ENCODE results near the gene TFEC. TPM values are rescaled to one million over a fixed set of nuclear protein-coding genes. Genes with fewer than 3 reads are reported as not detected.

Gene TFEC
- total RNA-seq, 4 donors from 2014 or later = 9.2 to 77.7 (median 18.8) TPM

DNA sequence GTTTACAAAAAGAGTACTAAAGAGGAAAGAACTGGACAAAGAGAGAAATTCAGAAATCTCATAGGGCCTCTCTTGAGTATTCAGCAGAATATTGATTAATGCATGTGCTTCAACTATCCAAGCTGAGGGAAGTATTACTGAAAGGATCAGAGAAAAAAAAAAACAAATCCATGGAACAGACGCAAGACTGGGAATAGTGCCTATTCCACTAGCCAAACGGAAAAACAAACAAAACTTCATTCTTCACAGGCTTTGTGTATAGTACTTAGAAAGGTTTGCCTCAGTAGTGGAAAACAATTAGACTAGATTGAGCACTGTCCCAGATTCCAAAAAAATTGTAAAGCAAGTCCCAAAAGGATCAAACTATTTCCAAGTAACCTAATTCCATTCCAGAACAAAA, 106.2 kb downstream of the TFEC start:
- TF ChIP-seq, protein P1, sequence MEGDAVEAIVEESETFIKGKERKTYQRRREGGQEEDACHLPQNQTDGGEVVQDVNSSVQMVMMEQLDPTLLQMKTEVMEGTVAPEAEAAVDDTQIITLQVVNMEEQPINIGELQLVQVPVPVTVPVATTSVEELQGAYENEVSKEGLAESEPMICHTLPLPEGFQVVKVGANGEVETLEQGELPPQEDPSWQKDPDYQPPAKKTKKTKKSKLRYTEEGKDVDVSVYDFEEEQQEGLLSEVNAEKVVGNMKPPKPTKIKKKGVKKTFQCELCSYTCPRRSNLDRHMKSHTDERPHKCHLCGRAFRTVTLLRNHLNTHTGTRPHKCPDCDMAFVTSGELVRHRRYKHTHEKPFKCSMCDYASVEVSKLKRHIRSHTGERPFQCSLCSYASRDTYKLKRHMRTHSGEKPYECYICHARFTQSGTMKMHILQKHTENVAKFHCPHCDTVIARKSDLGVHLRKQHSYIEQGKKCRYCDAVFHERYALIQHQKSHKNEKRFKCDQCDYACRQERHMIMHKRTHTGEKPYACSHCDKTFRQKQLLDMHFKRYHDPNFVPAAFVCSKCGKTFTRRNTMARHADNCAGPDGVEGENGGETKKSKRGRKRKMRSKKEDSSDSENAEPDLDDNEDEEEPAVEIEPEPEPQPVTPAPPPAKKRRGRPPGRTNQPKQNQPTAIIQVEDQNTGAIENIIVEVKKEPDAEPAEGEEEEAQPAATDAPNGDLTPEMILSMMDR (IDR thresholded peaks at IDR 0.05; ENCODE audit: low read depth) = no peak

DNA sequence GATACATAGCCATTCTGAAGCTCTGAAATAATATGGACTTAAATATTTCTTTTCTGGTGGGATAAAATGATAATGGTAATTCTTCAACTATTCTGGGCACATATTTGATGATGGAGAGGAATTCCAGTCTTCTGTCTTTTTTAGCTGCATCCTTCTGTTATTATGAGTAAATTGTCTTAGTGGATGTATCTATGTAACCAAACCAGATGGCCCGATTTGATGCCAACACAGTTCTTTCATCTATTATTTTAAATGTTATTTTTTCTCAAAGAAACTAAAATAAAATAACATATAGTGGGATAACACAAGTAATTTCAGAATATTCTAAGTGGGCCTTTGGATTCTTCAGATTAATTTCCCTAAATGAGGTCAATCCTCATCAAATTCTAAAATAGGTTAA, 110.2 kb downstream of the TFEC start:
- TF ChIP-seq, protein P1 (IDR thresholded peaks at IDR 0.05; ENCODE audit: low read depth) = no peak

DNA sequence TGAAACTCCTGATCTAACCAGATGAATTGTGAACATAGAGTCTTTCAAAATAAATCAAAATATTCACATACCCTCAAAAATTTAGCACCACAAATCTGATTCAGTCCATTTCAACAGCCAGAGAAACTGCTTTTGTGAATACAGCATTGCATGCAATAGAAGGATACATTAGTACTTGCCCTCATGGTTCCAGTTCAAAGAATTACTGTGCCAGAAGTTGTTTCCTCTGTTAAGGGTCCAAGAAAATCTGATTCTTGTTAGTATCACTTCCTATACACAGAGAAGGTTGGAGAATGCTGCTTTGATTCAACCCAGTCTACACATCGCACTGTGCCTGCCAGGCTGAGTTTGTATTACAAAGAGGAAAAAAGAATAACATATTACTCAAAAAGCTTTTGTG, 115.6 kb downstream of the TFEC start:
- TF ChIP-seq, protein P1 (IDR thresholded peaks at IDR 0.05; ENCODE audit: low read depth) = no peak

DNA sequence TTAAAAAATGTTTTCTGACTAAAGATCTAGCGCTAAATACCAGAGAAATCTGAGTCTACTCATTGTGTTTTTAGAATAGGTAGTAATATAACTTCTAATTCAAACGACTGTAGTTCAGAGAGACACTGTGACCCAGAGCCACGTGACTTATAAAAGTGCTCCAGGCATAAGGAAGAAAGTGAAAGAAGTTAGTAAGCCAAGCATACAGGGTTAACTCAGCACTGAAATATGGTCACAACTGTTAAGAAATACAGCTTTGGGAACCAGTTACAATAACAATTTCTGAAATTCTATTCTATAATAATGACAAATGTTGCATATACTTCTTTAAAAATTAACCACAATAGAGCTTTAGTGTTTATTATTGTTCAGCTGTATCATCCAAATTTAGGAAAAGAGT, 119.1 kb downstream of the TFEC start:
- TF ChIP-seq, protein P1 (IDR thresholded peaks at IDR 0.05; ENCODE audit: low read depth) = no peak

DNA sequence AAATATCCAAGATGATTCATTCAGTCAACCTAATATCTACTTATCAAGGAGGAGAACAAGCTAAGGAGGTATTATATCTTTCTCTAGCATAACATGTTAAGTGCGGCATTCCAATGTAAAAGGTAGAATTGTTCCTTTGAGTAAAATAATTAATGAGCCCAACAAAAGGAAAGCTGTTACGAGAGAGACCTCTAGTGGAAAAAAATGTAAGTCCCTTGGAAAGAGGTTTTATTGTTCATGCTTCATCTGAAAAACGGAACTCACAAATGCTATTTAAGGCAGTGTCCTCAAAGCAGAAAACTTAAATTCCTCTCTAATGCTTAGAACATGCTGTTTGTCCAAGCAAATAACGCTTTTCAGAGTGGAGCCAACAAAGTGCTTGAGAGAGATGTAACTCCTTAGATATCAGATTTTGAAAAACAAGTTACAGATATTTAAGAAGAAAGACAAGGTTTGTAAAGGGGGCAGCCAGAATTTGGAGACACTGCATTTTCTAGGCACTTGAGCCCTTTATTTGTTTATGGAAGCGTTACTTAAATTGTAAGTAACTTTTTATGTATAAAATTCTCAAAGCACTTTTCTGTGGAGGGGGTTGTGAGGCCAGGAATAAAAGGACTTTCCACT, 119.9 kb downstream of the TFEC start:
- TF ChIP-seq, protein P1 (IDR thresholded peaks at IDR 0.05; ENCODE audit: low read depth) = no peak

DNA sequence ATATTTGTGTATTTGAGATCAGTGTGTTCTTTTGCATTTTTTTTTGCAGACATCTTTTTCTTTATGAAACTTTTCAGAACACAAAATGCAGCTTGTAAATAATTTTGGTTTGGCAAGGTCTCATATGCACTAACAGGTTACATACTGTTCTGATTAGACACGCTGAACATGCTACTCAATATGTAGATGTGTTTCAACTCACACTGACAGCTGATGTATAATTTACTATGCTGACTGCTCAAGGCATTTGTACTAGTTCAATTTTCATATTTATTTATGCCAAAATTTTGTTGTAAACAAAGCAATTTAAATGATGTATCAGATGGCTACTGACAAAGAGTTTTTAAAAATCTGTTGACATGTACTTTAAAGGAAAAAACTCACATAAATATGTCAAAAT, 123.8 kb downstream of the TFEC start:
- TF ChIP-seq, protein P1 (IDR thresholded peaks at IDR 0.05; ENCODE audit: low read depth) = no peak

DNA sequence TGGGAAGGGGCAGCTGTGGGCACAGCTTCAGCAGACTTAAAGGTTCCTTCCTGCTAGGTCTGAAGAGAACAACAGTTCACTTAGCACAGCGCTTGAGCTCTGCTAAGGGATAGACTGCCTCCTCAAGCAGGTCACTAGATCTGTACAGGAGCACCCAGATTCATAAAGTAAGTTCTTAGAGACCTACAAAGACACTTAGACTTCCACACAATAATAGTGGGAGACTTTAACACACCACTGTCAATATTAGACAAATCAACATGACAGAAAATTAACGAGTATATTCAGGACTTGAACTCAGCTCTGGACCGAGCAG, 140.9 kb downstream of the TFEC start:
- TF ChIP-seq, protein P1 (IDR thresholded peaks at IDR 0.05; ENCODE audit: low read depth) = no peak
